ENCODE measurements around the gene FNDC10.
A peak's percentile ranks its signal among the peaks of the same experiment; 100 is the strongest.

FNDC10 gene

GRCh38 chr1:1583347-1584010 is 16.5 kb downstream of the FNDC10 start:
- H3K4me1 ChIP-seq (ENCODE audit: control insufficient read depth in 1 of 2, insufficient read depth in 2 of 2, low read length in 2 of 2): no peaks in the 10 kb centered on the region
- no peak overlapping the region for H3K4me2 ChIP-seq (ENCODE audit: low read length)
- H2AK5ac ChIP-seq (ENCODE audit: low read length): no peak overlapping the region
- H3K9ac ChIP-seq (ENCODE audit: low read length): no peak overlapping the region
- H3K14ac ChIP-seq (ENCODE audit: low read length): no peak overlapping the region
- H3K4me3 ChIP-seq (ENCODE audit: low read depth, low read length): no peak overlapping the region
- H2AFZ ChIP-seq (ENCODE audit: insufficient read depth, low read length, poor library complexity): no peak overlapping the region
- H4K12ac ChIP-seq (ENCODE audit: low read depth, low read length): no peak overlapping the region
- no peak overlapping the region for H2BK12ac ChIP-seq (ENCODE audit: low read length)
- no peaks in the 10 kb centered on the region for H3K27me3 ChIP-seq (ENCODE audit: insufficient read depth, low read length)
- no peak overlapping the region for H2BK120ac ChIP-seq (ENCODE audit: insufficient read depth, low read length, poor library complexity)
- peak; percentile 38 to 56 for DNase-seq
- H3K27ac ChIP-seq (ENCODE audit: low read depth, low read length): no peak overlapping the region
- no peak overlapping the region for H3K4ac ChIP-seq (ENCODE audit: low read depth, low read length)
- WGBS (ENCODE audit: extremely low coverage, insufficient coverage, insufficient read length): no CpG with 5 or more reads among the region's 23 CpGs
- no peaks in the 10 kb centered on the region for H3K79me2 ChIP-seq (ENCODE audit: control insufficient read depth, insufficient read depth, low read length, poor library complexity)
- no peak overlapping the region for H3K23ac ChIP-seq (ENCODE audit: low read length)
- H4K8ac ChIP-seq (ENCODE audit: low read depth, low read length): no peak overlapping the region
- H3K9me3 ChIP-seq (ENCODE audit: insufficient read depth, low read depth, low read length): peaks cover 2% of the 10 kb centered on the region
- H3K79me1 ChIP-seq (ENCODE audit: low read length): no peaks in the 10 kb centered on the region
- no peaks in the 10 kb centered on the region for H3K36me3 ChIP-seq (ENCODE audit: control insufficient read depth in 1 of 2, insufficient read depth in 2 of 2, low read length in 2 of 2)
- no peak overlapping the region for H2BK5ac ChIP-seq (ENCODE audit: low read depth, low read length, poor library complexity)
- H4K91ac ChIP-seq (ENCODE audit: low read depth, low read length): no peak overlapping the region
- H3K18ac ChIP-seq (ENCODE audit: low read length): no peak overlapping the region

- H3K79me2 ChIP-seq (ENCODE audit: control insufficient read depth, insufficient read depth, low read length, poor library complexity): no peaks in the 10 kb centered on the region
- no peak overlapping the region for H4K8ac ChIP-seq (ENCODE audit: low read depth, low read length)
- WGBS (ENCODE audit: extremely low coverage, insufficient coverage, insufficient read length): no CpG with 5 or more reads among the region's 9 CpGs
- H2AFZ ChIP-seq (ENCODE audit: insufficient read depth, low read length, poor library complexity): no peak overlapping the region
- no peak overlapping the region for H2BK120ac ChIP-seq (ENCODE audit: insufficient read depth, low read length, poor library complexity)
- H3K14ac ChIP-seq (ENCODE audit: low read length): no peak overlapping the region
- no peak overlapping the region for H4K91ac ChIP-seq (ENCODE audit: low read depth, low read length)
- H3K4me1 ChIP-seq (ENCODE audit: control insufficient read depth in 1 of 2, insufficient read depth in 2 of 2, low read length in 2 of 2): no peaks in the 10 kb centered on the region
- no peak overlapping the region for H2AK5ac ChIP-seq (ENCODE audit: low read length)
- H3K18ac ChIP-seq (ENCODE audit: low read length): no peak overlapping the region
- no peak overlapping the region for H3K4me2 ChIP-seq (ENCODE audit: low read length)
- H3K9me3 ChIP-seq (ENCODE audit: insufficient read depth, low read depth, low read length): peaks cover 3% of the 10 kb centered on the region
- H3K36me3 ChIP-seq (ENCODE audit: control insufficient read depth in 1 of 2, insufficient read depth in 2 of 2, low read length in 2 of 2): no peaks in the 10 kb centered on the region
- no peak overlapping the region for H3K4ac ChIP-seq (ENCODE audit: low read depth, low read length)
- peak overlapping the region; percentile 54 for H3K4me3 ChIP-seq (ENCODE audit: low read depth, low read length)
- H3K23ac ChIP-seq (ENCODE audit: low read length): peak overlapping the region; percentile 17
- DNase-seq: peak; percentile 82 to 83
- no peaks in the 10 kb centered on the region for H3K79me1 ChIP-seq (ENCODE audit: low read length)
- H3K27ac ChIP-seq (ENCODE audit: low read depth, low read length): no peak overlapping the region
- H4K12ac ChIP-seq (ENCODE audit: low read depth, low read length): no peak overlapping the region
- no peak overlapping the region for H2BK5ac ChIP-seq (ENCODE audit: low read depth, low read length, poor library complexity)
- H3K27me3 ChIP-seq (ENCODE audit: insufficient read depth, low read length): no peaks in the 10 kb centered on the region
- no peak overlapping the region for H3K9ac ChIP-seq (ENCODE audit: low read length)
- no peak overlapping the region for H2BK12ac ChIP-seq (ENCODE audit: low read length)
Measured at GRCh38 chr1:1582585-1583346, 17.2 kb downstream of the FNDC10 start.

- H2BK120ac ChIP-seq (ENCODE audit: insufficient read depth, low read length, poor library complexity): no peak overlapping the region
Measured at GRCh38 chr1:1578371-1578940, 21.5 kb downstream of the FNDC10 start.

DNA sequence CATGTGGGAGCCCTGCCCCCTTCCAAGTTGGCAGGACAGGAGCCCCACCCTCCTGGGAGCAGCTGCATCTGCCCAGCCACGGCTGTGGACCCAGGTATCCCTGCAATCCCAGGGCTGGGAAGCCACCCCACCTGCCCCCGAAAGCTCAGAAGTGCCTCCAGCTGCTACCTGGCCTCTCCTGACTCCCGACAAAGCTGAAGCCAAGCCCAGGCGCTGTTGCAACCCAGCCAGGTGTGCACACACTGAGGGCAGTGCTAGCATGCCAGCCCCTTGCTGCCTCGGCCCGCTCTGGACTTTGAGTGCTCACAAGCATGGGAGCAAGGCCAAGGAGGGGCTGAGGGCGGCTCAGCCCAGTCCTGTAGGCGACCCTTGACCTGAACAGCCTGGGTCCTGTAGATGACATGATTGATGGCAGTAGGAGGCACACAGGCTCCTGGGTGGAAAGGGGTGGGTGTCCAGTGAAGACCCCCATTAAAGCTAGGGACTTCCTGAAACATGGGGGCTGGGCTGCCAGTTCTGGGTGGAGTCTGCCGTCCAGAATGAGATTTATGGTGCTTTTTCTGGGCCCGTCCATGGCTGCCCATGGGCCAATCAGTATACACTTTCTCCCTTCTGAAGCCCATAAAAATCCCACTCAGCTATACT is 22.4 kb downstream of the FNDC10 start:
- no peak overlapping the region for H2BK5ac ChIP-seq (ENCODE audit: low read depth, low read length, poor library complexity)
- no peak overlapping the region for H3K9ac ChIP-seq (ENCODE audit: low read length)
- peaks cover 0 to 7% of the 10 kb centered on the region in 2 experiments for H3K4me1 ChIP-seq (ENCODE audit: control insufficient read depth in 1 of 2, insufficient read depth in 2 of 2, low read length in 2 of 2)
- H4K8ac ChIP-seq (ENCODE audit: low read depth, low read length): no peak overlapping the region
- H3K4me3 ChIP-seq (ENCODE audit: low read depth, low read length): peak overlapping the region; percentile 25
- no peaks in the 10 kb centered on the region for H3K36me3 ChIP-seq (ENCODE audit: control insufficient read depth in 1 of 2, insufficient read depth in 2 of 2, low read length in 2 of 2)
- H3K18ac ChIP-seq (ENCODE audit: low read length): no peak overlapping the region
- DNase-seq: no peak
- H3K14ac ChIP-seq (ENCODE audit: low read length): no peak overlapping the region
- H4K12ac ChIP-seq (ENCODE audit: low read depth, low read length): no peak overlapping the region
- peaks cover 16% of the 10 kb centered on the region for H3K79me2 ChIP-seq (ENCODE audit: control insufficient read depth, insufficient read depth, low read length, poor library complexity)
- H3K27me3 ChIP-seq (ENCODE audit: insufficient read depth, low read length): no peaks in the 10 kb centered on the region
- H3K9me3 ChIP-seq (ENCODE audit: insufficient read depth, low read depth, low read length): peaks cover 3% of the 10 kb centered on the region
- H2BK120ac ChIP-seq (ENCODE audit: insufficient read depth, low read length, poor library complexity): no peak overlapping the region
- H3K4ac ChIP-seq (ENCODE audit: low read depth, low read length): no peak overlapping the region
- H2AFZ ChIP-seq (ENCODE audit: insufficient read depth, low read length, poor library complexity): no peak overlapping the region
- no peak overlapping the region for H3K23ac ChIP-seq (ENCODE audit: low read length)
- H3K4me2 ChIP-seq (ENCODE audit: low read length): no peak overlapping the region
- no peak overlapping the region for H4K91ac ChIP-seq (ENCODE audit: low read depth, low read length)
- no peak overlapping the region for H2BK12ac ChIP-seq (ENCODE audit: low read length)
- H3K27ac ChIP-seq (ENCODE audit: low read depth, low read length): no peak overlapping the region
- no CpG with 5 or more reads among the region's 10 CpGs for WGBS (ENCODE audit: extremely low coverage, insufficient coverage, insufficient read length)
- H2AK5ac ChIP-seq (ENCODE audit: low read length): no peak overlapping the region
- peaks cover 13% of the 10 kb centered on the region for H3K79me1 ChIP-seq (ENCODE audit: low read length)

More at GRCh38 chr1:1578371-1578940, 21.5 kb downstream of the FNDC10 start:
- Histone ChIP-seq H3K9ac (ENCODE audit: low read length) (no peak overlapping the region), H3K4me2 (ENCODE audit: low read length) (no peak overlapping the region), H2BK5ac (ENCODE audit: low read depth, low read length, poor library complexity) (no peak overlapping the region), H3K14ac (ENCODE audit: low read length) (no peak overlapping the region), H2BK12ac (ENCODE audit: low read length) (no peak overlapping the region), H3K18ac (ENCODE audit: low read length) (no peak overlapping the region), H3K4me3 (ENCODE audit: low read depth, low read length) (no peak overlapping the region), H3K23ac (ENCODE audit: low read length) (no peak overlapping the region), H3K27me3 (ENCODE audit: insufficient read depth, low read length) (no peaks in the 10 kb centered on the region), H4K8ac (ENCODE audit: low read depth, low read length) (no peak overlapping the region), H3K79me1 (ENCODE audit: low read length) (peaks cover 13% of the 10 kb centered on the region), H3K4me1 (ENCODE audit: control insufficient read depth in 1 of 2, insufficient read depth in 2 of 2, low read length in 2 of 2) (peaks cover 0 to 5% of the 10 kb centered on the region in 2 experiments), H3K79me2 (ENCODE audit: control insufficient read depth, insufficient read depth, low read length, poor library complexity) (peaks cover 8% of the 10 kb centered on the region), H4K12ac (ENCODE audit: low read depth, low read length) (no peak overlapping the region), H2AK5ac (ENCODE audit: low read length) (no peak overlapping the region), H4K91ac (ENCODE audit: low read depth, low read length) (no peak overlapping the region), H2AFZ (ENCODE audit: insufficient read depth, low read length, poor library complexity) (no peak overlapping the region), H3K9me3 (ENCODE audit: insufficient read depth, low read depth, low read length) (peaks cover 3% of the 10 kb centered on the region), H3K27ac (ENCODE audit: low read depth, low read length) (no peak overlapping the region), H3K4ac (ENCODE audit: low read depth, low read length) (no peak overlapping the region), H3K36me3 (ENCODE audit: control insufficient read depth in 1 of 2, insufficient read depth in 2 of 2, low read length in 2 of 2) (no peaks in the 10 kb centered on the region)
- DNase-seq: no peak
- WGBS (ENCODE audit: extremely low coverage, insufficient coverage, insufficient read length): no CpG with 5 or more reads among the region's 13 CpGs
